HG02884 (cell line): Measurements from ENCODE around the gene CCNL2.
"Not testable (repeated sequence)": the region's sequence is repeated elsewhere in the genome, so short reads cannot be mapped to it uniquely, and the experiment has no call there.

ENCODE experiments used
- ATAC-seq: cut with Tn5 transposase; IDR thresholded peaks from one replicate; pipeline ENCODE4 v1.9.1; 2021; ENCODE audit warnings: mild to moderate bottlenecking, moderate library complexity; ENCODE audit not compliant: unreplicated experiment

Gene CCNL2

DNA sequence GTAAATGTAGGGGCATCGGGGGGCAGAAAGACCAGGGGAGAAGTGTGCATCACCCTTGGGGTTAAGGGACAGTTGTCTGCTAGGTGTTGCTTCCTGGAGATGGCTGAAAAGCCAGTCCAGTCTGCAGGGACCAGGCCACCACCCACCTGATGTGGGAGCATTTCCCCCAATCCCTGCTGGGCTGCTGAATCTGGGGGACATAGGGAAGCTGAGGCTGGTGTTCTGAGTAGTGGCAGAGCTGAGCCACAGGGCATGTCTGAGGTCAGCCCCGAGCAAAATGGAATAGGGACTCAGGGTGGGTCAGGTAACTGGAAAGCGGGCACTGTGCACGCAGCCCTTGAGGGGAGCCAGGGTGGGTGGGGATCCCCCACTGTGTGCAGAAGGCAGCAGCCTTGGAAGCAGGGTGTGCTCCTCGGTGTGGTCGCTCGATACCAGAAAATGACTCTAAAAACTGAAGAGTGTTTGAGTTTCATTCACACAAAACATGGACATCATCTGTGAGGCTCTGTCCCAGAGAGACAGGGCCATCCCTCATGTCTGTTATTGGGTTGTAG is 2.4 kb upstream of the CCNL2 start:
- ATAC-seq = no peak

DNA sequence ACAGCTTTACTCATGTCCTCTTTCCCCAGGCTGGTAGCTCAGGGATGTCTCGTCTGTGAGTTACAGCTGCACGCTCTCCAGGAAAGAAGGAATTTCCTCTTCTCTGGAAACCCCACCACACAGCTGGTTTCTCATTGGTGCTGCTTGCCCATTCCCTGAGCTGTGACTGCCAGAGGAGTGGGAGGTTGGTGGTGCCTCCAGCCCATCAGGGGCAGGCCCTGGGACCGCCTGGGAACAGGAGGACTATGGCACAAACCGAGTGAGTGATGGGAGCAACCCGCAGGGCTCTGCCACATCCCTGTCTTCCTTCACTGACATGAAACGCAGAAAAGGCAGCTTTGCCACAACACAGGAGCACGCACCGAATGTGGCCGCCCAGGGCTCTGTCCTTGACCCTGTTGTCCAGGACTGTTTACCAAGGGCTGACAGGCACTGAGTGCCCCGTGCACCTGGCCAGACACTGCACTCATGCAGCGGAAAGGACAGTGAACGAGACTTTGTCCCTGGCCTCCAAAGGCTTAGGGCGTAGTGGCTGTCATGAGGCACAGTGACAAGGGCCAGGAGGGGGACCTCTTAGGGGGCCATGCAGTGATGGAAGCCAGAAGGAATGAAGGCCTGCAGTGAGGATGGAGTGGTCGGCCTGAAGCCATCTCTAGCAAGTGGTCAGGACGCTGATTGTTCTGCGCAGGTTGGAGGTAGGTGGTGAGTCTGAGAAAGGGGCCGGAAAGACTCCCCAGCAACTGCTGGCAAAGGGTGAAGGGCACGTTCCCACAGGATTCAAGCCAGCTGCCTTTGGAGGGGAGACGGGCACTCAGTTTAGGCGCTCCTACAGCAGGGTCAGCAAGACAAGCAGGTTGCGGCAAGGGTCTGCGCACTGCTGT is 1.7 kb upstream of the CCNL2 start:
- no peak for ATAC-seq

DNA sequence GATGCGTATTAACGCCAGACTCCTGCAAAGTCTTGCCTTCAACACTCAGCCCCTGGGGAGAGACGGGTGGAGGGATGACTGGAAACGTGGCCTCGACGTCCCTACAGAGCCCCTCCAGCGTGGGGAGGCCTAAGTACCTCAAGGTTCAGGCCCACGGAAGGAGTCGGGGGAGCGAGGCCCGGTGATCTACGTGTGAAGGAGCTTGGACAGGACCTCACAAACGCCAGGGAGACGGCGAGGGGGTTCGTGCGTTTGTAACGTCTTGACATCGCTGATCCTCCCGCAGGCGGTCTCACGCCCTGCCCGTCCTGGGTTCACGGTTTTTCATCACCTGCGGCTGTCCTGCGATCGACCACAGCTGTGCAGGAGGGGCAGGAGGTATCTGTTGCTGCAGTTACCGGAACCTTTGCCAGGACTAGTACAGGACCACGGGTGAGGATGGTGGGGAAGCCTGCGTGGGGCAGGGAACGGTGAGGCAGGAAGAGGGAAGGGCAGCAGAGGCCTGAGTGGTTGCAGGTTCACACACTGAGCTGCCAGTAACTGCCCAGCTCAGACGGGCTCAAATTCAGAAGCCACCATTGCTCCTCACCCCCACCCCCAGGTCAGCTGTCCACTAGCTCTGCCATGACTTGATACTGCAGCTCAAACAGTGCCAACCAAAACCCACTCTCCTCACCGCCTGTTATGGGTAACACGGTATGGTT is 889 bp upstream of the CCNL2 start:
- ATAC-seq = no peak

DNA sequence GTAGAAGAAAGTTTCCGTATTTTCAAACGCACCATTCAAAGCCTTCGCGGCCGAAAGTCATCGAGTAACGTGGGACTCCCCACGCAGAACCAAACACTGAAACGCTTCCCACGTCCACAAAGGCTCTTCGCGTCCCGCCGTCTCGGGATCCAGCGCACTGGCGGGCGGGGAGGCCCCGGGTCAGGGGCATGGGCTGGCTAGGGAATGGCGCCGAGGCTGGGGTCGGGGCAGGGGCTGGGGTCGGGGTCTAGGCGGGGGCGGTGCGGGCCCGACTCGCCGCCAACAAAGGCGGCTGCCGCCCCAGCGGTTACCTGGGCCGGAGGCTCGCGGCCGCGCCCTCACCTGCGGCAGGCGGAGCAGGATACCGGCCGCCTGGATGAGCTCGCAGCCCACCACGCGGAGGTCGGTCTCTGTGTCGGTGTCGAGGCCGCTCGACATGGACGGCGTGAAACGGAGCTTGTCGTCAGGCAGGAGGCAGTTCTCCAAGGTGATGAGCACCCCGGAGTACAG is 403 bp downstream of the CCNL2 start:
- peak; percentile 19 for ATAC-seq

DNA sequence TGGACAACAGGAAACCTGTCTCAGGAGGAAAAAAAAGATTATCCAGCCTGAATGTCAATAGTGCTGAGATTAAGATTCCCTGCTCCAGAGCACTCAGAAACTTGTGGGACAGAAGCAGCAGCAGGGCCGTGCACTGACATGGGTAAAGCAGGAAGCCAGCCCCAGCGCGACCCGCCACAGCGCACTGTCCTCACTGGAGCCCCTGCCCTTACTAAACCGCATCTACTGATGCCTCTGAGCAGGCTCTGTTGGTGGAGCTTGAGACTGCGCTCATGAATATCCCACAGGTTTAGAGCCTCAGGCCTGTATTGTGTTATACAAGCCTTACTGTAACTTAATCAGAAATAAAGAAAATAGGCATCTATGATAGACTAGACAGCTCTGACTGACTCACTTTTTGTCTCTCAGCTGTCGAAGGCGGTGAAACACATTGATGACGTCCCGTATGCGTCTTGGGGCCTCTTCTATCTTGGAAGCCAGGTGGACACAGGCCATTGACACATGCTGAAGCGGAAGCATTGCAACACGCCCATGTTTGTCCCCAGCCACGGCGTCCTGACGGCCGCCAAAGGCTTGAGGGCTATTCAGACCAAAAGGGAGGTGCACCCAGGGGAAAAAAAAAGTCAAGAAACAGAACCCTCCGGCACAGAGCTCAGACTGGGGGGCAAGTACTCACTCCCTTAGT is 1.2 kb downstream of the CCNL2 start:
- ATAC-seq = no peak

DNA sequence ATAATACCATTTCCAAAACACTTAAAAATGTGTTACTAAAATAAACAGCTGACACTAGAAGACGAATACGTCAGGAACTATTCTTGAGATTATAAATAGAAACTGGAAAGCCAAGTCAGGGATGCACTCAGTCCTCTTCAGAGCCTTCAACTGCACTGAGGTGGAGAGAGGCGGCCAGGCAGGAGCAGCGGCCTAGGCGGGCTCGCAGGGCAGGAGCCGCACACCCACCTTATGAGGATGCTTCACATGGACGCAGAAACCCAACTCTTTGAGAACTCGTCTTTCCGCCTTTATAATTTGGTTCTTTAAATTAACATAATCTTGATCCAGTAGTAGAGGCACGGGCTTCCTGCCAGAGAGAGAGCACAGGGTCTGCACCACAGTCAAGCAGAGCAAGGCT is 4.0 kb downstream of the CCNL2 start:
- no peak for ATAC-seq

DNA sequence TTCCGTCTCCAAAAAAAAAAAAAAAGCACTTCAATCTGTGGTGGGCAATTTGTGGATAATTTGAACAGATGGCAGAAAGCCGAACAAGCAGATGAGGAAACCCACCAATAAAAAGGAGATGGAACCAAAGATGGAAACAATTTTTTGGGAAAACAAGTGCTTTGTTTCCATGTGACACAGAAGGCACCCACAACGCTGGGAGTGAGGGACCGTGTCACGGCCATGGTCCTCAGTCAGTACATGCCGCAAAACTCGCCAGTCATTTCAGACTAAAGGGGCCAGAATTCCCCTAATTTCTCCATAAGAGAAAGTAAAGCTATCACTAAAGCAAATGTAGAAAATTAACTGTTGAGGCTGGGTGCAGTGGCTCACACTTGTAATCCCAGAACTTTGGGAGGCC is 5.0 kb downstream of the CCNL2 start:
- no peak for ATAC-seq

DNA sequence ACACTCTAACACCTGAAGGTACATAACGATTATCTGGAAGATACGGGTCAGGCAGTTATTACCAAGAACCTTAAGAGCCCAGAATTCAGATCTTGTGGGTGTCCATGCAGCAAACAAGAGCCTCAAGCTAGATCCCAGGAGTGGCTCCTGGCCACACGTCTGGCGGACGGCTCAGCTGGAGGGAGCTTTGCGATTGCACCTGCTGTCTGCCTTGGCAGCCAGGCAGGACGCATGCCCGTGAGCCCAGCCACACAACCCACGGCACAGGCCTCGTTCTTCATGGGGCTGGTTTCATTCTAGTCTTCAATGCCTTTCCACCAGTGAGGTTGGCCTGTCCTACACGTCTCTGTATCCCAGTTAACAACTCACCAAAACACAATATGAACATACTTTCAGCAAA is 5.7 kb downstream of the CCNL2 start:
- no peak for ATAC-seq

DNA sequence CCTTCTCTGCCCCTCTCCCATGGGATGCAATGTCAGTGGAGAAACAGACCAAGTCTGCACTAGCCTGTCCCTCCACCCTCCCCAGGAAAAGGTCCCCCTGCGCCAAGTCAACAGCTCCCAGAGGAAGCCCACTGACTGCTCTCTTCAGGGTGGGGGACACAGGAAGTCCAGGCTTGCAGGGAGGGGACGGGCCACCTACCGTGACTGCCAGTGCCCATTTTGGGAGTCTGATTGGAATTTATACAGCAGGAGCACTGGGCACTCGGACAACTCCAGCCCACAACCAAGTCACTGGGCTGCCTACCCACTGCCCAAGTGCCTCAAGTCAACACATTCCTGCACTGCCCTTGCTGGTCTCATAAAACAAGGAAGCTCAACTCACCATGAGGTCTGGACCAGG is 6.1 kb downstream of the CCNL2 start:
- no peak for ATAC-seq

DNA sequence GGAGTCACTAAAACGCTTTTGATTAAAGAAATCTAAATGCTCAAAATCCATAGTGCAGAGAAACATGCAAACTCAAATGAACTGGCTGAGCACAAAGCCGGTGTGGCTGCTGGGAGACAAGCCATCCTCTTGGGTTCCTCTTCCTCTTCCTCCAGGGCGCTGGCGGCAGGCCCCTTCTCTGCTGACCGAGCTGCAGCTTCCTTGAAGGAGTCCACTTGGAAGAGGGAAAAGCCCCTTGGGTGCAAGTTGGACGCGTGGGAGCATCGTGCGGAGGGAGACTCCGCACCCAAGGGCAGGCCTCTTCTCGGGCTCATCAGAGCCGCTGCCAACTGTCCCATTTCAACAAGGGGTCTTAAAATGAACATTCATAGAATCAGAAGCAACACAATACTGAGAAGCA is 7.9 kb downstream of the CCNL2 start:
- no peak for ATAC-seq

DNA sequence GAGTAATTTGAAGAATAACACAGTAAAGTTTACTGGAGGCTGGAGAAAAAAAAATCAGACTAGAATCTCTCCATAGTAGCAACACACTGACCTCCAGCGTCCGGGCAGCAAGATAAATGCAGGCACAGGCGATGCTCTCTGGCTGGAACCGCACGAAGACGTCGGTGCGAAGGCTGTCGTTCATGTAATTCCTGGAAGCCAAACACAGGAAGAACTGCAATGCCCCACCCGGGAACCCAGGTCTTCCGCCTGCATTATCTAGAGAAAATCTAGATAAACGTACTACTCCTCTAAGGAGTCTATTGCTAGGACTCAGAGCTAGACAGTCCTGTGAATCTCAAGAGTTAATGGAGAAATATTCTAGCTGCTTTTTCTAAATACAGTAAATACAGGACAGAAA is 8.5 kb downstream of the CCNL2 start:
- ATAC-seq = no peak

DNA sequence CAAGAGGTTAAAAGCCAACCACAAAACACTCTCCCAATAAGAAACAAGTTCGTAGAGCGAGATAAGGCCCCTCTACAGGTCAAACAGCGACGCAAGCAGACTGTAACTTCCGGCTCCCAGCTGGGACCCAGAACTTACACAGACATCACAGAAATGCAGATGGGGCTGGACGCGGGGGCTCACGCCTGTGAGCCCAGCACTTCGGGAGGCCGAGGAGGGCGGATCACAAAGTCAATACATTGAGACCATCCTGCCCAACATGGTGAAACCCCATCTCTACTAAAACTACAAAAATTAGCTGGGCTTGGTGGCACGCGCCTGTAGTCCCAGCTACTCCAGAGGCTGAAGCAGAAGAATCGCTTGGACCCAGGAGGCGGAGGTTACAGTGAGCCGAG is 11.1 kb downstream of the CCNL2 start:
- no peak for ATAC-seq

DNA sequence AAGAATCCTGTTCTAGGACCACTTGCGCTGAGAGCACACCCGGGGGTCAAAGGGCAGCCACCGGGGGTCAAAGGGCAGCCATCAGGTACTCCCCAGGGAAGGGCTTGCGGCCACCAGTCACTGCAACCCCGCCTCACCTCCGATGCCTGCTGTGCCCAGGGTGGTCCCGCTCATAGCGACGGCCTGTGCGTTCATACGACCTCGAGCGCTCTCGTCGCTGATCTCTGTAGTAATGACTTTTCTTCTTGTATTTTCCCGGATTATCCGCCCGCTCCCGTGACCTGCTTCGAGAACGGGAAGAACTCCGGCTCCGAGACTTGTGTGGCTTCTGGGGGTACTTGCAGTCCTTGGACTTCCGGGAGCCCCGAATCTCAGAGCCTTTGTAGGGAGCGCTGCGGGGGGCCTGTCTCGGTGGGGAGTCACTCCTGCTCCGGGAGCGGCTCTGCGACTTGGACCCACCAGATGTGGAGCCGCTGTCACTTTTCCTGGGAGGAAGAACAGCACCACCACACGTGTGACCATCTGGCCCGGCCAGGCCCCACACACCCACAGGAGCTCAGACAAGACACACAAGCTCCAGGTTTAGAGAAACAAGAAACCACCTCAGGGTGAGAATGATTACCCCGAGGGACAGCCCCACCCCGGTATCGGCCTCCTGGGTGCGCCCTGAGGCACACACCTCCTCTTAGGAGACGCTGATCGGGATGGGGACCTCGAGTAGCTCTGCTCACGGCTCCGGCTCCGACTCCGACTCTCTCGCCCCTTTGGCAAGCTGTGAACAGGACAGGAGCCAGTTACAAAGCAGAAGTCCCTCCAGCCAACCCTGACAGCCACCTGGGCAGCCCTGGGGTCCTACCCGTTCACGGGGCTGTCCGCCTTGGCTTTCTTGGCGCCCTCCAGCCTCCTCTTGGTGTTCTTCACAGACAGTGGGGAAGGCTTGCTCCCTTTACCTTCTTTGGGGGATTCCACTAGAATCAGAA is 11.7 kb downstream of the CCNL2 start:
- no peak for ATAC-seq

DNA sequence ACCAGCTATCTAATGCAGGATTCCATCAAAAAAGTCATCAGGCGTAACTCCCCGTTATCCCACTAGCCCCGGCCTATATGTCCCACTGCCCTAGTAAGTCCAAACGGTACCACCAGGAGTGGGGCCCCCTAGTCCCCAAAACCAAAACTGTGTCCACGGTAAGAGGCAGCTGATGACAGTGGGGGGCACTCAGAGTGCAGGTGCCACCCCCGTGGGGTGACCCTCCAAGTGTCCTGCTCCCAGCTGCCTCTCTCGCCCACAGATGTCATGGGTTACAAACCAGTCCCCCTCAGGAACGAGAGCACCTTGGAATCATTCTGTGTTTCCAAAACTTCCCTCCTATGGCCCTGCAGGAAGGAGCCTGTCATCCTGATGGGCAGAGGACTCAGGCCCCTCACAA is 13.2 kb downstream of the CCNL2 start:
- ATAC-seq = no peak

DNA sequence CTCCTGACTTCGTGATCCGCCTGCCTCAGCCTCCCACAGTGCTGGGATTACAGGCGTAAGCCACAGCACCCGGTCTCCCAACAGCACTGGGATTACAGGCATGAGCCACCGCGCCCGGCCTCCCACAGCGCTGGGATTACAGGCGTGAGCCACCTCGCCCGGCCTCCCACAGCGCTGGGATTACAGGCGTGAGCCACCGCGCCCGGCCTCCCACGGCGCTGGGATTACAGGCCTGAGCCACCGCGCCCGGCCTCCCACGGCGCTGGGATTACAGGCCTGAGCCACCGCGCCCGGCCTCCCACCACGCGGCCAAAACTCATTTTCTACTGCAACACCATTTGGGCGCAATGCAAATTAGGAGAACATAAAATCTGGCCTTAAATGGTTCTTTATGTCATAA is 13.8 kb downstream of the CCNL2 start:
- ATAC-seq = not testable (repeated sequence)

DNA sequence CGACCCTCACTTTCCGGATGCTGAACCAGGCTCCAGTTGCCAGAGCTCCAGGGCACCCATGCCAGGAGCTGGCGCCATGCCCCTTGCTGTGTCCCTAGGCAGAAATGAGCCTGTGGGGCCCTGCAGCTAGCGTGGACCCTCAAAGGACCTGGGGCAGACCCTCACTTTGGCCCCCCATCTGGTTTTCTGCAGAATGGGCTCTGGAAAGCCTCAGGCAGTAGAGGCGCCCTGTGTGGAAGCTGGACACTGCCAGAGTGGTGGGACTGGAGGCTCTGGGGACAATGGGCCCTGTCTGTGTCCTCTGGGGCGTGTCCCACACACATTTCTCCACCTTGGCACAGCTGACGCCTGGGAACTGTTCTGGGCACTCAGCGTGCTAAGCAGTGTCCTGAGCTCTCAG is 17.8 kb downstream of the CCNL2 start:
- no peak for ATAC-seq

DNA sequence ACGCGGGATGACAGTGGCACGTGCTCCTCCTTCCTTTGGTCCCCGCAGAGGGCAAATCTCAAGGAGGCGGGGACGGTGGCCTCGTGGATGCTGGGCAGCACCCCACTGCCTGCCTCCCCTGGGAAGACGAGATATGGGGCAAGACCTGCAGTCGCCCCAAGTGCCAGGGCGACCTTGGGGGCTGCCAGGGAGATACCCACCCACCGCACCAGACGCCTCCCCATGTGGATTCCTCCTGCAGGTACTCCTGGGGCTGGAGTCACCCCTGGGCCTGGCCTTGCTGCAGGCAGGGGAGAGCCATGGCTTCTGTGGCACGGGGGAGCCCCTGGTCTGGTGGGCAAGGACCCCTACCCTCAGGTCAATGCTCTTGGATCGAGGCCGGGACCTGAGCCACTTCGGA is 18.3 kb downstream of the CCNL2 start:
- no peak for ATAC-seq

DNA sequence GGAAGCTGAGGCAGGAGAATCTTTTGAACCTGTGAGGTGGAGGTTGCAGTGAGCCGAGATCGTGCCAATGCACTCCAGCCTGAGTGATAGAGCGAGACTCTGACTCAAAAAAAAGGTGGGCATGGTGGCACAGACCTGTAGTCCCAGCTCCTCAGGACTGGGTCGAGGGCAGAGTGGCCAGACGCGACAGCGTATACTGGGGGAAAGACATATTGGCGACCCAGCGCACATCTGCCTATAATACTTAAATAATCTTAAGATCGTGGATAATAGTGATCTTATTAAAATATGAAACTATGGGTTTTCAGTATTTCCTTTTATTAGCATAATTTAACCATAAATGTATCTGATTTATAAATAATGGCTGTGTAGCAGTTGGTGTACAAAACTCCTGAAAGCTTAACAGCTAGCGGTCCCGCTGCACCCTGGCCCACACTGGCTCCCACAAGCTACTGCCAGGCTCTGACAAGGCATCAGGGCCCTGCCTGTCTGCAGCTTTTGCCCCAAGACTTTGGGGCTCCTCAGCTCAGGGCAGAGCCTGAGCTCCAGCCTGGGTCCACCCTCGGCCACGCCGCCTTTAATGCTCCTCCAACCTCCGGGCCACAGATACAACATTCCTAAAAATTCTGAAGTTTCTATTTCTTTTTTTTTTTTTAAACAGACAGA is 21.5 kb downstream of the CCNL2 start:
- ATAC-seq = no peak

DNA sequence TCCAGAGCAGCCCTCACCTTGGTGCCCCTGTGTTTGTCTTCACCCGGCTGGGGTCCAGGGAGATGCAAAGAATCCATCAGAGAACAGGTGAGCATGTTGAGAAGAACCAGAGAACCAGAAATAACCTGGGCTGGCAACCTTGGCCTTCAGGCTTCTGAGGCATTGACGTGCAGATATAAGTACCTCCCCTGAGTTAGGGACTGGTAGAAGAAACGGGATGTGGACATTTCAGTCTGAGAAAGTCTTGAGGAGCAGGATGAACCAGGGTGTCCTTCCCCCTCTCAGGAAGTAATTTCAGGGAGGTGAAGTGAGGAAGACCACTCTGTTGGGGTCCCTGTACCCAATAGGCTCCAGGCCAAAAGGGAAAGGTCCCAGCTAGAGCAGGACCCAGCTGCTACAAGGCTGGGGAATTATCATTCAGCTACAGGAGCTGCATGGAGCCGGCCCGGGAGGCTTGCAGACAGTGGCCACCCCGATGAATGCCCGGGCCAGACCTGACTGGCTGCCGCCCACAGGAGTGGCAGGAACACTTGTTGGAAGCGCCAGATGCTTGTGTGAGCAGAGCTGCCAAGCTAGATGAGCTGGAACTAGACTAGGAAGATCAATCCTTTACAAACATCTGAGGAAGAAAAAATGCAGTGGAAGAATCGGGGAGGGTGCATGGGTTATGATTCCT is 22.4 kb downstream of the CCNL2 start:
- ATAC-seq = no peak
